Renal cortical epithelial cell (primary cell): ENCODE measurements around the gene GPR162. TPM values are rescaled to one million over a fixed set of nuclear protein-coding genes. Genes with fewer than 3 reads are reported as not detected.

Source experiments
- DNase-seq: peaks from one replicate; pipeline ENCODE4 v3.0.0-alpha.2; 2011; ENCODE audit warnings: low read depth
- total RNA-seq: library from RNA; depleted of rRNA; stranded (reverse); fragments of >200 nt; gene quantifications from 2 replicates; pipeline ENCODE4 v1.2.3, GENCODE V29; 2014

GPR162 gene
- total RNA-seq, 1 donor from 2014 or later = 3.8 TPM

- peak; percentile 25 for DNase-seq
Measured at GRCh38 chr12:6823182-6824084, 1.8 kb downstream of the GPR162 start.

GRCh38 chr12:6824085-6824775 lies 2.6 kb downstream of the GPR162 start:
- DNase-seq = no peak

- DNase-seq = no peak
Measured at GRCh38 chr12:6824901-6825381, 3.3 kb downstream of the GPR162 start.

GRCh38 chr12:6825398-6826124 lies 3.9 kb downstream of the GPR162 start:
- peak; percentile 63 for DNase-seq

GRCh38 chr12:6826125-6826733 lies 4.6 kb downstream of the GPR162 start:
- DNase-seq = no peak

GRCh38 chr12:6826734-6827436 lies 5.3 kb downstream of the GPR162 start:
- no peak for DNase-seq

- DNase-seq = peak; percentile 61
Measured at GRCh38 chr12:6827437-6827911, 5.9 kb downstream of the GPR162 start.

- peak; percentile 19 for DNase-seq
Measured at GRCh38 chr12:6827982-6828780, 6.6 kb downstream of the GPR162 start, which contains the start of gene P3H3. TSS of gene P3H3 (plus strand) at chr12:6828407. CDS start at chr12:6828441, 34 bp downstream.

- DNase-seq = no peak
Measured at GRCh38 chr12:6828781-6829535, 7.3 kb downstream of the GPR162 start.

GRCh38 chr12:6829536-6830220 lies 8.1 kb downstream of the GPR162 start:
- peak; percentile 11 for DNase-seq

- no peak for DNase-seq
Measured at GRCh38 chr12:6830286-6830890, 8.8 kb downstream of the GPR162 start.

GRCh38 chr12:6830999-6831398 lies 9.4 kb downstream of the GPR162 start:
- no peak for DNase-seq

GRCh38 chr12:6831450-6831995 lies 9.9 kb downstream of the GPR162 start:
- no peak for DNase-seq

- no peak for DNase-seq
Measured at GRCh38 chr12:6832125-6832524, 10.5 kb downstream of the GPR162 start.

GRCh38 chr12:6833189-6833890 lies 11.7 kb downstream of the GPR162 start:
- no peak for DNase-seq

GRCh38 chr12:6834254-6834653 lies 12.6 kb downstream of the GPR162 start:
- peak; percentile 25 for DNase-seq

GRCh38 chr12:6834873-6835272 lies 13.3 kb downstream of the GPR162 start:
- DNase-seq = no peak
